Panc1 (cell line): ENCODE results near the gene THSD7B. TPM values are rescaled to one million over a fixed set of nuclear protein-coding genes. Genes with fewer than 3 reads are reported as not detected.

Experiments used
- ATAC-seq: fragments of 200-7000 bp; cut with Tn5 transposase; 2 replicates; pipeline ENCODE4 v1.9.1; 2020; ENCODE audit warnings: mild to moderate bottlenecking, moderate library complexity
- BruUV-seq: library from RNA; stranded (reverse); fragments of 400-500 nt; replicated peaks from 2 replicates; lab custom pipeline; 2021; lab: Mats Ljungman, UMichigan
- CTCF ChIA-PET: fragments of 300-600 bp; sonication (Branson Sonifier 250); formaldehyde crosslinking; loops from one replicate; lab custom pipeline; 2022; ENCODE audit warnings: antibody characterized with exemption; lab: Charles Lee
- POLR2A ChIA-PET: fragments of 300-600 bp; sonication (Branson Sonifier 250); formaldehyde crosslinking; loops from one replicate; lab custom pipeline; 2022; ENCODE audit warnings: antibody characterized with exemption; lab: Charles Lee
- DNase-seq: peaks from one replicate; pipeline ENCODE4 v3.0.0-alpha.2; 2010; ENCODE audit warnings: low read depth, low spot score
- H3K27ac ChIP-seq: 2 replicates; pipeline ENCODE4 v1.5.1; 2011; ENCODE audit warnings: mild to moderate bottlenecking, low read length, inconsistent platforms
- H3K27me3 ChIP-seq: fragments of 200-500 bp; sonication (Bioruptor generic); 2 replicates; pipeline ENCODE4 v1.6.0; 2014; ENCODE audit warnings: low read length, inconsistent platforms; ENCODE audit not compliant: control insufficient read depth, insufficient read depth
- H3K36me3 ChIP-seq: fragments of 200-500 bp; sonication (Bioruptor generic); 2 replicates; pipeline ENCODE4 v1.5.1; 2014; ENCODE audit warnings: inconsistent platforms, mild to moderate bottlenecking, low read length, moderate library complexity; ENCODE audit not compliant: control insufficient read depth, insufficient read depth
- H3K4me1 ChIP-seq: 2 replicates; pipeline ENCODE4 v1.5.1; 2011; ENCODE audit warnings: inconsistent platforms, mild to moderate bottlenecking, low read length, moderate library complexity; ENCODE audit not compliant: control insufficient read depth, insufficient read depth
- H3K4me3 ChIP-seq, 2 experiments: 2 replicates each; pipeline ENCODE4 v1.5.1; 2011 to 2012; ENCODE audit warnings: low read depth in 2 of 2, low read length in 2 of 2, mild to moderate bottlenecking in 2 of 2, inconsistent platforms in 1 of 2, moderate library complexity in 1 of 2
- H3K9me3 ChIP-seq: fragments of 200-500 bp; sonication (Bioruptor generic); 2 replicates; pipeline ENCODE4 v1.5.1; 2014; ENCODE audit warnings: low read depth, mild to moderate bottlenecking, inconsistent platforms, low read length, moderate library complexity; ENCODE audit not compliant: control insufficient read depth, insufficient read depth
- CTCF ChIP-seq: fragments of 450-650 bp; IDR thresholded peaks from 2 replicates; pipeline ENCODE4 v1.5.1; 2017; ENCODE audit warnings: mild to moderate bottlenecking
- POLR2AphosphoS5 ChIP-seq: IDR thresholded peaks from 2 replicates; pipeline ENCODE4 v1.6.1; 2012; ENCODE audit warnings: mild to moderate bottlenecking, low read depth, low read length, moderate library complexity
- REST ChIP-seq, 2 experiments: IDR thresholded peaks; 2 replicates each; pipeline ENCODE4 v1.6.1; 2011 to 2012; ENCODE audit warnings: low read depth in 2 of 2, control low read depth in 1 of 2, low read length in 1 of 2, mild to moderate bottlenecking in 1 of 2, moderate library complexity in 1 of 2; ENCODE audit not compliant: insufficient read depth in 1 of 2
- SIN3A ChIP-seq: IDR thresholded peaks from 2 replicates; pipeline ENCODE4 v1.6.1; 2012; ENCODE audit warnings: low read depth, mild to moderate bottlenecking, low read length, moderate library complexity, borderline replicate concordance; ENCODE audit not compliant: insufficient read depth
- TCF7L2 ChIP-seq: IDR thresholded peaks from 2 replicates; pipeline ENCODE4 v1.6.1; 2011; ENCODE audit warnings: mild to moderate bottlenecking, low read depth, low read length, inconsistent platforms
- in situ Hi-C: cut with HindIII; loops from 2 replicates; pipeline ENCODE4 v1.10.0; 2016; ENCODE audit warnings: low sequenced_read_pairs, low pct_unique_long_range_greater_than_20kb
- intact Hi-C: fragments of 100-400 bp; cut with micrococcal nuclease; formaldehyde crosslinking; loops from one replicate; pipeline ENCODE4 v1.10.0; 2022; ENCODE audit not compliant: unreplicated experiment
- total RNA-seq: library from RNA; stranded (reverse); gene quantifications from one replicate; pipeline ENCODE4 v1.2.1, GENCODE V29; 2021; ENCODE audit not compliant: unreplicated experiment

The THSD7B gene
- total RNA-seq, 1 experiment from 2014 or later = not detected

GRCh38 chr2:137031731-137032130 lies 266.4 kb downstream of the THSD7B start:
- H3K4me1 ChIP-seq = no peaks in the 10 kb centered on the region
- no peaks in the 10 kb centered on the region for H3K9me3 ChIP-seq
- no TSS peak for BruUV-seq
- no peak overlapping the region for H3K4me3 ChIP-seq
- no peaks in the 10 kb centered on the region for H3K36me3 ChIP-seq
- TF ChIP-seq CTCF (no peak), SIN3A (no peak), TCF7L2 (no peak), POLR2AphosphoS5 (no peak), REST (IDR thresholded peaks at IDR 0.05; ENCODE audit: insufficient read depth in 1 of 2, low read depth in 2 of 2, low read length in 1 of 2) (no peak)
- no peak for DNase-seq
- CTCF ChIA-PET = no interaction called here
- in situ Hi-C loops (no loop called here), intact Hi-C loops (no loop called here)
- ATAC-seq = no peak
- POLR2A ChIA-PET = no interaction called here
- no peaks in the 10 kb centered on the region for H3K27me3 ChIP-seq
- H3K27ac ChIP-seq = no peak overlapping the region

DNA sequence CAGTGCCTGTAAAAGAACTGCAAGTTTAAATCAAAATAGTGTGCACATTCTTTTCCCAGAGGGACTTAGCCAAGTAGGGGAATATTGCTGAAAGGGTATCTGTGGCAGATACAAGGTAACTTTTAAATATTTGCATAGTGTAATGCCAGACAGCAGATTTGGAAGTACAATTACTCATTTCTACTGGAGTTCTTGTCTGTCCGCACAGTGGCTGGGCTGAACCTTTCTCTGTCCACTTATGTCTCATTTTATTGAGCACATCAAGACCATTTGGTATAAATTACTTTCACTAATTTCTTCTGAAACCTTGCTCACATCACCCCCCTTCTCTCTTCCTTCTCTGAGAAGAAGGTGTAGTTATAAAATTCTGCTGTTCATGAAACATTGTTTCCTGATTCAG lies 271.3 kb downstream of the THSD7B start:
- no peaks in the 10 kb centered on the region for H3K4me1 ChIP-seq
- BruUV-seq = no TSS peak
- ChIA-PET CTCF (no interaction called here), POLR2A (no interaction called here)
- no peaks in the 10 kb centered on the region for H3K9me3 ChIP-seq
- H3K36me3 ChIP-seq = no peaks in the 10 kb centered on the region
- H3K4me3 ChIP-seq = no peak overlapping the region
- in situ Hi-C loops (no loop called here), intact Hi-C loops (no loop called here)
- no peak overlapping the region for H3K27ac ChIP-seq
- no peak for DNase-seq
- no peak for TF ChIP-seq REST (IDR thresholded peaks at IDR 0.05; ENCODE audit: insufficient read depth in 1 of 2, low read depth in 2 of 2, low read length in 1 of 2)
- TF ChIP-seq POLR2AphosphoS5 = no peak
- TF ChIP-seq SIN3A = no peak
- TF ChIP-seq TCF7L2 = no peak
- TF ChIP-seq CTCF = no peak
- ATAC-seq = no peak
- no peaks in the 10 kb centered on the region for H3K27me3 ChIP-seq
